HUES48 (cell line): ENCODE data around the gene RBMS1.
"Not testable (repeated sequence)": the region's sequence is repeated elsewhere in the genome, so short reads cannot be mapped to it uniquely, and the experiment has no call there.

Source experiments
- H3K27ac ChIP-seq: one replicate; pipeline ENCODE4 v1.7.0; 2013; ENCODE audit warnings: low read depth, low read length, inconsistent platforms
- H3K27me3 ChIP-seq: 2 replicates; pipeline ENCODE4 v1.6.1; 2013; ENCODE audit warnings: mild to moderate bottlenecking, low read length; ENCODE audit not compliant: control insufficient read depth, insufficient read depth
- H3K36me3 ChIP-seq: 2 replicates; pipeline ENCODE4 v1.6.1; 2013; ENCODE audit warnings: low read length; ENCODE audit not compliant: control insufficient read depth, insufficient read depth
- H3K4me1 ChIP-seq: 2 replicates; pipeline ENCODE4 v1.6.1; 2013; ENCODE audit warnings: mild to moderate bottlenecking, low read length; ENCODE audit not compliant: control insufficient read depth, insufficient read depth
- H3K4me3 ChIP-seq: 2 replicates; pipeline ENCODE4 v1.5.1; 2013; ENCODE audit warnings: mild to moderate bottlenecking, low read depth, low read length
- H3K9ac ChIP-seq: 2 replicates; pipeline ENCODE4 v1.6.1; 2013; ENCODE audit warnings: mild to moderate bottlenecking, low read depth, low read length, moderate library complexity
- H3K9me3 ChIP-seq: 2 replicates; pipeline ENCODE4 v1.6.1; 2013; ENCODE audit warnings: low read length; ENCODE audit not compliant: control insufficient read depth, insufficient read depth

The RBMS1 gene

GRCh38 chr2:160501370-160501769 lies 7.8 kb upstream of the RBMS1 start:
- Histone ChIP-seq H3K9me3 (no peaks in the 10 kb centered on the region), H3K36me3 (no peaks in the 10 kb centered on the region), H3K27ac (no peak overlapping the region), H3K27me3 (no peaks in the 10 kb centered on the region), H3K4me1 (no peaks in the 10 kb centered on the region), H3K4me3 (no peak overlapping the region), H3K9ac (no peak overlapping the region)

- no peaks in the 10 kb centered on the region for H3K36me3 ChIP-seq
- no peak overlapping the region for H3K4me3 ChIP-seq
- H3K4me1 ChIP-seq: no peaks in the 10 kb centered on the region
- no peak overlapping the region for H3K9ac ChIP-seq
- no peak overlapping the region for H3K27ac ChIP-seq
- no peaks in the 10 kb centered on the region; the same call in 1 of the 2 replicates for H3K27me3 ChIP-seq
- no peaks in the 10 kb centered on the region for H3K9me3 ChIP-seq
Measured at GRCh38 chr2:160499865-160500264, 6.3 kb upstream of the RBMS1 start.

DNA sequence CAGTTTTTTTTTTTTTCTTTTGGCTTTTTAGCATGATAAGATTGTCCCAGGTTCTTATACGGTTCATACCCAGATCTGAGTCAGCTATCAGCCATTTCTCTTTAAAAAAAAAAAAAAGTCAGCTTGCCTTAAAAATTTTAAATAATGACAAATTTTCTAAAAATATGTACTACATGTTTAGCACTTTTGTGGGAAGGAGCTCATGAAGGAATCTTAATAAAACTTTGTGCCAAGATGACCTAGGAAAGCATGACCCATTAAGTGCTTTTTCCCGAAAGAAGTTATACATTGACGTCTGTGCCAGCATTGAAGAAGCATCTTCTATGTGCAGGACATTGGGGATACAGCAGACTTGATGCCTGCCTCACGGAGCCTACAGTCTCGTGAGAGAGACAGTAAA lies 4.5 kb upstream of the RBMS1 start:
- H3K4me1 ChIP-seq: peaks cover 8% of the 10 kb centered on the region; the same call in 1 of the 2 replicates
- H3K36me3 ChIP-seq: no peaks in the 10 kb centered on the region
- no peak overlapping the region for H3K27ac ChIP-seq
- H3K27me3 ChIP-seq: no peaks in the 10 kb centered on the region; the same call in 1 of the 2 replicates
- no peak overlapping the region for H3K4me3 ChIP-seq
- H3K9ac ChIP-seq: no peak overlapping the region
- no peaks in the 10 kb centered on the region for H3K9me3 ChIP-seq

- H3K9ac ChIP-seq: peak overlapping the region; percentile 41; the same call in 1 of the 2 replicates
- no peaks in the 10 kb centered on the region; the same call in 1 of the 2 replicates for H3K27me3 ChIP-seq
- H3K9me3 ChIP-seq: no peaks in the 10 kb centered on the region
- no peaks in the 10 kb centered on the region for H3K36me3 ChIP-seq
- H3K4me1 ChIP-seq: peaks cover 37% of the 10 kb centered on the region
- H3K27ac ChIP-seq: peak overlapping the region; percentile 92
- peak overlapping the region; percentile 84 for H3K4me3 ChIP-seq
Measured at GRCh38 chr2:160494201-160494644, 616 bp upstream of the RBMS1 start.

DNA sequence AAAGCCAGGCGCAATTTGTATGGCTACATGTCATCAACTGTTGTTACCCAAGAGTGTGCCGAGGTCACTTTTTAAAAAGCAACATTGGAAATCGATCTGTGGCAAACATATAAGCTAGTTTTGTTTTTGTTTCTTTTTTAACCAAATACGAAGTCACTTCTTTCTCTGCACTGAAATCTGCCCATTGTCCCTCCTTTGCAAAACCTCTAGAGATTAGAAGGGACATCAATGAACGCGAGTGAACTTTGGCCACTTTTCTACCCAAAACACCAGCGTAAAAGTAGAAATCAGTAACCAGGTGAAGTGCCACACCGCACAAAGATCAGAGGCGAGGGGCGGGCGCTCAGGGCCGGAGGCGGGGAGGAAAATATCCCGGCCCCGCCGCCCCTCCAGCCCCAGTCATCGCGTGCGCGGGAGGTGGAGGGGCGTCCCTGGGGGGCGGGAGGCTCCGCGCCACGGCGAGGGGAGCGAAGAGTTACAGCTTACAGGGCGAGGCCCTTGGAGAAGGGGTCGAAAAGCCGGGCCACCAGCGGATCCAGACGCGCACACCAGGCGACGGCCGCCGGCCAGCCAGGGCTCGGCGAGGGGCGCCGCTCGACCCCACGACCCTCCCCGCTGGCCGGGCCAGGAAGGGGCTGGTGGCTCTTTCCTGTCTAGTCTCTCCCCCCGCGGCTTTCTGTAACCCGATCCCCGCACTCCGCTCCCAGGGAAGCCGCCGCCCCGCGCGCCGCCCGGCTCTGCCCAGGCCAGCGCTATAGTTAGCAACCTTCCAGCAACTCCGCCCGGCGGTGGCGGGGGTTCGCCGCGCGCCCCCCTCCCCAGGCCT lies 993 bp downstream of the RBMS1 start:
- no peaks in the 10 kb centered on the region; the same call in 1 of the 2 replicates for H3K27me3 ChIP-seq
- peaks cover 42% of the 10 kb centered on the region for H3K4me1 ChIP-seq
- H3K9me3 ChIP-seq: no peaks in the 10 kb centered on the region
- no peaks in the 10 kb centered on the region for H3K36me3 ChIP-seq
- H3K4me3 ChIP-seq: peak overlapping the region; percentile 84
- peak overlapping the region; percentile 92 for H3K27ac ChIP-seq
- H3K9ac ChIP-seq: peak overlapping the region; percentile 76

GRCh38 chr2:160491911-160492371 lies 1.7 kb downstream of the RBMS1 start:
- H3K9me3 ChIP-seq: no peaks in the 10 kb centered on the region

DNA sequence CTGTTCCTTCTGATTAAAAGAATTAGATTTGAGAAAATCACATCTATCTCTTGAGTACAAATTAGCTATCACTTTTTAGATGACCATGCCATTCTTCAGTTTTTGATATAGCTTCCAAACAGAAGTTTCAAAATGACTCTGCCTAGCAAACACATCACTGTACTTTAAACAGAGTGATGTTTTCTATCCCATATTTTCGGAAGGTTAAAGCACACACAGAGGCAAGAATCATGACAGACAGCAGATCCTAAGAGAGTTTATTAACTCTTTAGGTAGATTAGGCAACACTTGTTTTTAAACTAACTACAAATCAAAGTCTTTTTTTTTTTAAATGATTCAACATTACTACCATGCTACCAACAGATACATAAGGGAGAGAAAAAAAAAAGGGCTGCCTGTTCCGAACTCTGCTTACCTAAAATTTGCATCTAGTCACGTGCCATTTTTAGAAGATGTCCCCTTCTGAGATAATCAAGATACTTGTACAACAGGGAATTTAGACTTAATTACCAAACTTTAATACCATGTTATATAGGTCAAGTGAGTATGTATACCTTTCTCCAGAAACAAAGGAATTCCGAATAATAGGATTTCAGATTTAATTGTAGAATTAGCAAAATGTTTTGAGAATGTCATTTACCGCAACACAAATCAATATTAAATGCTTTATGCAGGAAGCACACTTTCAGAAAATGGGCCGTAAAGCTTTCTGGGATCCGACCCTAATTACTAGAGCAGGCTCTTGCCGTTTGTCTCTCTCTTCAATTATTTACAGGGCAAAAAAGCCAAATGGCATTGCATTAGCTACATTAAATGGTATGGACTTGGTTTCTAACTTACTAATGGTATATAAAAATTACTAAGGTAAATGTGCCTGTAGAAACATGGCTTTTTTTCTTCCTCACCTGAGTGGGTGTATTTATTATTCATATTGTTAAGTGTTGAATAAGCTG lies 2.6 kb downstream of the RBMS1 start:
- H3K27ac ChIP-seq: peak overlapping the region; percentile 92
- no peaks in the 10 kb centered on the region; the same call in 1 of the 2 replicates for H3K27me3 ChIP-seq
- H3K36me3 ChIP-seq: no peaks in the 10 kb centered on the region
- peaks cover 45% of the 10 kb centered on the region for H3K4me1 ChIP-seq
- H3K4me3 ChIP-seq: peak overlapping the region; percentile 84
- H3K9me3 ChIP-seq: no peaks in the 10 kb centered on the region
- peak overlapping the region; percentile 76; the same call in 1 of the 2 replicates for H3K9ac ChIP-seq

More at GRCh38 chr2:160491911-160492371, 1.7 kb downstream of the RBMS1 start:
- peaks cover 45% of the 10 kb centered on the region for H3K4me1 ChIP-seq
- no peaks in the 10 kb centered on the region for H3K36me3 ChIP-seq
- H3K4me3 ChIP-seq: peak overlapping the region; percentile 84
- H3K27me3 ChIP-seq: no peaks in the 10 kb centered on the region; the same call in 1 of the 2 replicates
- H3K9ac ChIP-seq: peak overlapping the region; percentile 76
- H3K27ac ChIP-seq: peak overlapping the region; percentile 92

- H3K27ac ChIP-seq: no peak overlapping the region
- H3K9ac ChIP-seq: no peak overlapping the region
- no peak overlapping the region for H3K4me3 ChIP-seq
- H3K36me3 ChIP-seq: no peaks in the 10 kb centered on the region
- H3K27me3 ChIP-seq: no peaks in the 10 kb centered on the region
- no peaks in the 10 kb centered on the region for H3K9me3 ChIP-seq
- H3K4me1 ChIP-seq: peaks cover 50% of the 10 kb centered on the region
Measured at GRCh38 chr2:160489111-160489510, 4.5 kb downstream of the RBMS1 start.

DNA sequence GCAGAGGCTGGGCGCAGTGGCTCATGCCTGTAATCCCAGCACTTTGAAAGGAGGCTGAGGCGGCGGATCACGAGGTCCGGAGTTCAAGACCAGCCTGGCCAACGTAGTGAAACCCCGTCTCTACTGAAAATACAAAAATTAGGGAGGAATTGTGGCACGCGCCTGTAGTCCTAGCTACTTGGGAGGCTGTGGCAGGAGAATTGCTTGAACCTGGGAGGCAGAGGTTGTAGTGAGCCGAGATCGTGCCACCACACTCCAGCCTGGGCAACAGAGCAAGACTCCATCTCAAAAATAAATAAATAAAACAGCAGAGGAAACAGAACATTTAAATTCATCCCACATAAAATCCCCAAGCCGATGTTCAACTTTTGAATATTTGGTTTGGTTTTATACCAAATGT lies 5.3 kb downstream of the RBMS1 start:
- H3K36me3 ChIP-seq, H3K4me3 ChIP-seq, H3K27ac ChIP-seq, H3K27me3 ChIP-seq, H3K9ac ChIP-seq, H3K9me3 ChIP-seq: not testable (repeated sequence)
- peaks cover 48% of the 10 kb centered on the region for H3K4me1 ChIP-seq

DNA sequence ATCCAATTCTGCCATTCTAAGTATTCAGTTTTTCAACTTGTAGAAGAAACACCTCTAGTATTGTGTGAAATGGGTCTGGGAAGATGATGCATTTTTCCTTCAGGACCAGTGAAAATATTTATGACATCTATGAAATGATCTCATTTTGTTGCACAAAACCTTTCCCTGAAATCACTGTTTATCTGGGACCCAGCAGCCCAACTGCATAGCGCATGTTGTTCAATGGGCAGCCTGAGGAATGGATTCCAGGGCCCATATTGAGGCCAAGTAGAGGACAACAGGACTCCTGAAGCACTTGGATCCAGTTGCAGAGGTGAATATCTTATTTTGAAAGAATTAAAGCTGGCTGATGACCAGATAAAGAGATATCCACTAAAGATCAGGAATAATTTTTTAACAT lies 7.3 kb downstream of the RBMS1 start:
- Histone ChIP-seq H3K27me3 (no peaks in the 10 kb centered on the region), H3K27ac (no peak overlapping the region), H3K9me3 (no peaks in the 10 kb centered on the region), H3K9ac (no peak overlapping the region), H3K36me3 (no peaks in the 10 kb centered on the region), H3K4me1 (peaks cover 45% of the 10 kb centered on the region), H3K4me3 (no peak overlapping the region)
